Measurements from ENCODE around the gene CZIB. TPM values are rescaled to one million over a fixed set of nuclear protein-coding genes. Genes with fewer than 3 reads are reported as not detected.
A peak's percentile ranks its signal among the peaks of the same experiment; 100 is the strongest.

Gene CZIB
- polyA plus RNA-seq (ENCODE audit: insufficient read length) = 93.5 TPM
- long read RNA-seq, donor 1, transcript C1orf123-202 (7 exons, 1,009 nt) = minor isoform, 10 of 54 reads
- long read RNA-seq, donor 1, transcript C1orf123-201 (8 exons, 1,085 nt) = major isoform, 19 of 54 reads
- long read RNA-seq, donor 1, partial matches to known transcripts = 14 of 54 reads
- long read RNA-seq, donor 1, other reads (novel, unspliced or antisense) = 0 of 54 reads
- long read RNA-seq, donor 2, transcript C1orf123-207 (1 exons, 490 nt) = minor isoform, 5 of 38 reads
- long read RNA-seq, donor 2, transcript C1orf123-201 (8 exons, 1,085 nt) = major isoform, 12 of 38 reads
- long read RNA-seq, donor 2, transcript C1orf123-202 (7 exons, 1,009 nt) = minor isoform, 5 of 38 reads
- long read RNA-seq, donor 2, transcript C1orf123-203 (2 exons, 841 nt) = minor isoform, 9 of 38 reads
- long read RNA-seq, donor 2, partial matches to known transcripts = 6 of 38 reads
- long read RNA-seq, donor 2, other reads (novel, unspliced or antisense) = 0 of 38 reads
- long read RNA-seq, donor 3, transcript C1orf123-201 (8 exons, 1,085 nt) = major isoform, 13 of 35 reads
- long read RNA-seq, donor 3, transcript C1orf123-202 (7 exons, 1,009 nt) = minor isoform, 8 of 35 reads
- long read RNA-seq, donor 3, partial matches to known transcripts = 5 of 35 reads
- long read RNA-seq, donor 3, other reads (novel, unspliced or antisense) = 0 of 35 reads
- long read RNA-seq, donor 4, partial matches to known transcripts = 0 of 5 reads
- long read RNA-seq, donor 4, other reads (novel, unspliced or antisense) = 0 of 5 reads
- long read RNA-seq, donor 5, transcript C1orf123-201 (8 exons, 1,085 nt) = major isoform, 36 of 67 reads
- long read RNA-seq, donor 5, partial matches to known transcripts = 15 of 67 reads
- long read RNA-seq, donor 5, other reads (novel, unspliced or antisense) = 0 of 67 reads
- long read RNA-seq, donor 6, transcript C1orf123-201 (8 exons, 1,085 nt) = major isoform, 15 of 42 reads
- long read RNA-seq, donor 6, transcript C1orf123-202 (7 exons, 1,009 nt) = minor isoform, 7 of 42 reads
- long read RNA-seq, donor 6, partial matches to known transcripts = 10 of 42 reads
- long read RNA-seq, donor 6, other reads (novel, unspliced or antisense) = 0 of 42 reads
- long read RNA-seq, donor 7, transcript C1orf123-207 (1 exons, 490 nt) = minor isoform, 5 of 73 reads
- long read RNA-seq, donor 7, transcript C1orf123-201 (8 exons, 1,085 nt) = major isoform, 35 of 73 reads
- long read RNA-seq, donor 7, transcript C1orf123-202 (7 exons, 1,009 nt) = minor isoform, 7 of 73 reads
- long read RNA-seq, donor 7, transcript C1orf123-203 (2 exons, 841 nt) = minor isoform, 14 of 73 reads
- long read RNA-seq, donor 7, partial matches to known transcripts = 8 of 73 reads
- long read RNA-seq, donor 7, other reads (novel, unspliced or antisense) = 0 of 73 reads
- long read RNA-seq, donor 8, transcript C1orf123-203 (2 exons, 841 nt) = minor isoform, 5 of 26 reads
- long read RNA-seq, donor 8, transcript C1orf123-201 (8 exons, 1,085 nt) = major isoform, 16 of 26 reads
- long read RNA-seq, donor 8, partial matches to known transcripts = 0 of 26 reads
- long read RNA-seq, donor 8, other reads (novel, unspliced or antisense) = 0 of 26 reads

- peak; percentile 91 for DNase-seq
These were observed at the start of gene CZIB for GRCh38 chr1:53220171-53220961. Gene CZIB (minus strand): TSS chr1:53220634. CDS start chr1:53220575, 59 bp downstream.

- DNase-seq = no peak
These were observed 49.7 kb upstream of the CZIB start for GRCh38 chr1:53270107-53270506.

GRCh38 chr1:53267761-53268160, 47.3 kb upstream of the CZIB start:
- DNase-seq = no peak

- no peak for DNase-seq
These were observed 45.6 kb upstream of the CZIB start for GRCh38 chr1:53266038-53266437.

GRCh38 chr1:53265581-53265980, 45.1 kb upstream of the CZIB start:
- DNase-seq = no peak

- DNase-seq = no peak
These were observed 43.6 kb upstream of the CZIB start for GRCh38 chr1:53264048-53264447.

- DNase-seq = no peak
These were observed 41.6 kb upstream of the CZIB start for GRCh38 chr1:53262000-53262399.

GRCh38 chr1:53260631-53261247, 40.3 kb upstream of the CZIB start:
- DNase-seq = no peak

- no peak for DNase-seq
These were observed 39.5 kb upstream of the CZIB start for GRCh38 chr1:53259932-53260331.

GRCh38 chr1:53258216-53258615, 37.8 kb upstream of the CZIB start:
- DNase-seq = no peak

GRCh38 chr1:53257454-53258081, 37.1 kb upstream of the CZIB start:
- no peak for DNase-seq

- no peak for DNase-seq
These were observed 36.3 kb upstream of the CZIB start for GRCh38 chr1:53256511-53257453.

- no peak for DNase-seq
These were observed 34.6 kb upstream of the CZIB start for GRCh38 chr1:53255031-53255430.

- DNase-seq = no peak
These were observed 33.7 kb upstream of the CZIB start for GRCh38 chr1:53254011-53254640.

- DNase-seq = no peak
These were observed 29.9 kb upstream of the CZIB start for GRCh38 chr1:53250325-53250724.

- no peak for DNase-seq
These were observed 29.3 kb upstream of the CZIB start for GRCh38 chr1:53249706-53250105.

- no peak for DNase-seq
These were observed 26.1 kb upstream of the CZIB start for GRCh38 chr1:53246261-53247134.
